Measurements from ENCODE around the gene SEMA5B. TPM values are rescaled to one million over a fixed set of nuclear protein-coding genes. Genes with fewer than 3 reads are reported as not detected.

SEMA5B gene
- total and polyA plus RNA-seq, 2 of the 4 experiments (the other 2 are of a cell fraction) = not detected

GRCh38 chr3:122957707-122958689, 69.6 kb downstream of the SEMA5B start:
- H3K9me3 ChIP-seq (ENCODE audit: control insufficient read depth, insufficient read depth, low read length) = no peaks in the 10 kb centered on the region
- in situ Hi-C loops (cut with MboI; ENCODE audit: low sequenced_read_pairs) (no loop called here), intact Hi-C loops (cut with micrococcal nuclease) (no loop called here), dilution Hi-C loops (cut with HindIII; ENCODE audit: low sequenced_read_pairs, unreplicated experiment) (no loop called here)
- H3K79me1 ChIP-seq (ENCODE audit: low read depth in 1 of 2, low read length in 2 of 2) = no peaks in the 10 kb centered on the region
- 60% methylated on average over 2 of the region's 7 CpGs; no CpG with 5 or more reads in 1 of the 2 experiments for WGBS, 2 experiments (ENCODE audit: extremely low coverage in 2 of 2, insufficient read length in 1 of 2)
- no peak overlapping the region for H4K91ac ChIP-seq (ENCODE audit: insufficient read depth, low read depth, low read length)
- H3K4me3 ChIP-seq (ENCODE audit: insufficient read depth, low read depth, low read length) = no peak overlapping the region
- no peak overlapping the region for H3K27ac ChIP-seq (ENCODE audit: insufficient read depth, low read length)
- no peaks in the 10 kb centered on the region for H4K20me1 ChIP-seq (ENCODE audit: insufficient read depth, low read length)
- no peak for ATAC-seq (ENCODE audit: low read depth)
- H3K4ac ChIP-seq (ENCODE audit: low read depth, low read length) = no peak overlapping the region
- no peaks in the 10 kb centered on the region for H3K9me1 ChIP-seq (ENCODE audit: insufficient read depth, low read length)
- H3K9ac ChIP-seq (ENCODE audit: low read depth, low read length) = no peak overlapping the region
- no peak for TF ChIP-seq USF2 (IDR thresholded peaks at IDR 0.05; ENCODE audit: low read depth, low read length)
- TF ChIP-seq FOS (IDR thresholded peaks at IDR 0.05; ENCODE audit: low read depth, low read length) = no peak
- TF ChIP-seq, protein P1, sequence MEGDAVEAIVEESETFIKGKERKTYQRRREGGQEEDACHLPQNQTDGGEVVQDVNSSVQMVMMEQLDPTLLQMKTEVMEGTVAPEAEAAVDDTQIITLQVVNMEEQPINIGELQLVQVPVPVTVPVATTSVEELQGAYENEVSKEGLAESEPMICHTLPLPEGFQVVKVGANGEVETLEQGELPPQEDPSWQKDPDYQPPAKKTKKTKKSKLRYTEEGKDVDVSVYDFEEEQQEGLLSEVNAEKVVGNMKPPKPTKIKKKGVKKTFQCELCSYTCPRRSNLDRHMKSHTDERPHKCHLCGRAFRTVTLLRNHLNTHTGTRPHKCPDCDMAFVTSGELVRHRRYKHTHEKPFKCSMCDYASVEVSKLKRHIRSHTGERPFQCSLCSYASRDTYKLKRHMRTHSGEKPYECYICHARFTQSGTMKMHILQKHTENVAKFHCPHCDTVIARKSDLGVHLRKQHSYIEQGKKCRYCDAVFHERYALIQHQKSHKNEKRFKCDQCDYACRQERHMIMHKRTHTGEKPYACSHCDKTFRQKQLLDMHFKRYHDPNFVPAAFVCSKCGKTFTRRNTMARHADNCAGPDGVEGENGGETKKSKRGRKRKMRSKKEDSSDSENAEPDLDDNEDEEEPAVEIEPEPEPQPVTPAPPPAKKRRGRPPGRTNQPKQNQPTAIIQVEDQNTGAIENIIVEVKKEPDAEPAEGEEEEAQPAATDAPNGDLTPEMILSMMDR (conservative IDR thresholded peaks at IDR 0.05; ENCODE audit: low read depth, low read length) = no peak
- TF ChIP-seq CEBPB (IDR thresholded peaks at IDR 0.05; ENCODE audit: low read depth, low read length) = no peak
- no peak for TF ChIP-seq SMC3 (IDR thresholded peaks at IDR 0.05; ENCODE audit: low read depth, low read length)
- CTCF ChIA-PET = no interaction called here
- no peak overlapping the region for H4K5ac ChIP-seq (ENCODE audit: low read depth, low read length)
- no TSS peak for BruUV-seq (replicated peaks)
- H2AK9ac ChIP-seq (replicated peaks; ENCODE audit: low read depth, low read length, poor library complexity) = no peak overlapping the region
- no peak overlapping the region for H3K18ac ChIP-seq (ENCODE audit: low read depth, low read length)
- no peak overlapping the region for H4K8ac ChIP-seq (ENCODE audit: low read depth in 2 of 2, low read length in 2 of 2)
- H3K4me2 ChIP-seq (ENCODE audit: low read depth, low read length) = no peak overlapping the region
- no peak overlapping the region for H3K56ac ChIP-seq (ENCODE audit: extremely low read depth, insufficient read depth, low read length)
- peaks cover 76% of the 10 kb centered on the region for H3K27me3 ChIP-seq (ENCODE audit: control insufficient read depth, insufficient read depth, low read length)
- no peak overlapping the region for H2AFZ ChIP-seq (replicated peaks; ENCODE audit: low read length, poor library complexity)
- H2BK120ac ChIP-seq (ENCODE audit: low read depth, low read length) = no peak overlapping the region
- POLR2A ChIA-PET (ENCODE audit: unreplicated experiment) = no interaction called here
- no peak overlapping the region for H2BK15ac ChIP-seq (ENCODE audit: low read depth, low read length)
- no peaks in the 10 kb centered on the region for H3K36me3 ChIP-seq (ENCODE audit: control insufficient read depth, insufficient read depth, low read length)
- no peak overlapping the region for H2BK20ac ChIP-seq (ENCODE audit: low read depth, low read length)
- H2BK5ac ChIP-seq (ENCODE audit: low read depth, low read length, poor library complexity, severe bottlenecking) = no peak overlapping the region
- H3K4me1 ChIP-seq (ENCODE audit: control insufficient read depth, insufficient read depth, low read length) = no peaks in the 10 kb centered on the region
- no peak overlapping the region for H3K23ac ChIP-seq (ENCODE audit: low read depth, low read length)
- no peak overlapping the region for H2AK5ac ChIP-seq (ENCODE audit: low read depth, low read length)
- no peak overlapping the region for H3K14ac ChIP-seq (replicated peaks; ENCODE audit: low read depth, low read length)
- no peak for DNase-seq

Measured in IMR-90 (cell line).